HEK293 (cell line): ENCODE measurements around the gene B4GALNT4.

Source experiments
- ZFHX2 ChIP-seq: fragments of 450-650 bp; formaldehyde crosslinking; conservative IDR thresholded peaks from 2 replicates; pipeline ENCODE4 v1.5.1; 2016; ENCODE audit warnings: missing biosample characterization, missing genetic modification characterization
- ZNF549 ChIP-seq: fragments of 450-650 bp; IDR thresholded peaks from 2 replicates; pipeline ENCODE4 v1.5.1; 2018; ENCODE audit warnings: missing biosample characterization, missing genetic modification characterization, mild to moderate bottlenecking, inconsistent platforms, moderate library complexity
- TF ChIP-seq, protein P1 (sequence below): fragments of 450-650 bp; formaldehyde crosslinking; IDR thresholded peaks from 2 replicates; pipeline ENCODE4 v1.5.1; 2016; ENCODE audit warnings: missing biosample characterization, missing genetic modification characterization
- TF ChIP-seq, protein P2 (sequence below): fragments of 450-650 bp; formaldehyde crosslinking; IDR thresholded peaks from 2 replicates; pipeline ENCODE4 v1.5.1; 2017; ENCODE audit warnings: missing biosample characterization, missing genetic modification characterization
- TF ChIP-seq, protein P3 (sequence below): IDR thresholded peaks from 2 replicates; pipeline ENCODE4 v1.6.1; 2011; ENCODE audit warnings: mild to moderate bottlenecking, low read depth, low read length, borderline replicate concordance
- TF ChIP-seq, protein P4 (sequence below): fragments of 450-650 bp; formaldehyde crosslinking; IDR thresholded peaks from 2 replicates; pipeline ENCODE4 v1.5.1; 2016; ENCODE audit warnings: missing biosample characterization, missing genetic modification characterization

DNA sequence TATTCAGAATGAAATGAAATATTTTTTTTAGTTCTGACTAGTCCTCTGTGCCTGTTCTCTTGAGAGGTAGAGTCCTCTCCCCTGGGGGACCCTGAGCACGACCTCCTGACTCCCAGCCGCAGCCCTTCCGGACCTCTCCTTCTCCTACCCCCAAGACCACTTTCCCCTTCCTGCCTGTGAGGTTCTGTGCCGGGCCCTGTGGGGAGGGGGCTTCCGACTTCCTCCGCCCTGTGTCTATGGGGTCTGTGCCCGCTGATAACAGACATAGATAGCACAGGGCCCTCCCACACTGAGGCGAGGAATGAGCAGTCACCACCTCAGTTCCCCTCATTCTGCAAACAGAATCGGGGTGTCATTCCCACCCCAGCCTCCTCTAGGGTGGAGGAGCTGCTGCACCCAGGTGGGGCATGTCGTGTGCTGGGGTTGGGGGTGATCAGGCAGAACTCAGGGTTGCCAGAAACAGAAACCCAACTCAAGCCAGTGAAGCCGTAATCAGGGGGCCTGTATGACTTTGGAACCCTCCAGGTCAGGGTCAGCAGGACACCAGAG lies 12.9 kb downstream of the B4GALNT4 start:
- TF ChIP-seq, protein P1, sequence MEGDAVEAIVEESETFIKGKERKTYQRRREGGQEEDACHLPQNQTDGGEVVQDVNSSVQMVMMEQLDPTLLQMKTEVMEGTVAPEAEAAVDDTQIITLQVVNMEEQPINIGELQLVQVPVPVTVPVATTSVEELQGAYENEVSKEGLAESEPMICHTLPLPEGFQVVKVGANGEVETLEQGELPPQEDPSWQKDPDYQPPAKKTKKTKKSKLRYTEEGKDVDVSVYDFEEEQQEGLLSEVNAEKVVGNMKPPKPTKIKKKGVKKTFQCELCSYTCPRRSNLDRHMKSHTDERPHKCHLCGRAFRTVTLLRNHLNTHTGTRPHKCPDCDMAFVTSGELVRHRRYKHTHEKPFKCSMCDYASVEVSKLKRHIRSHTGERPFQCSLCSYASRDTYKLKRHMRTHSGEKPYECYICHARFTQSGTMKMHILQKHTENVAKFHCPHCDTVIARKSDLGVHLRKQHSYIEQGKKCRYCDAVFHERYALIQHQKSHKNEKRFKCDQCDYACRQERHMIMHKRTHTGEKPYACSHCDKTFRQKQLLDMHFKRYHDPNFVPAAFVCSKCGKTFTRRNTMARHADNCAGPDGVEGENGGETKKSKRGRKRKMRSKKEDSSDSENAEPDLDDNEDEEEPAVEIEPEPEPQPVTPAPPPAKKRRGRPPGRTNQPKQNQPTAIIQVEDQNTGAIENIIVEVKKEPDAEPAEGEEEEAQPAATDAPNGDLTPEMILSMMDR, result no peak
- TF ChIP-seq, protein P2, sequence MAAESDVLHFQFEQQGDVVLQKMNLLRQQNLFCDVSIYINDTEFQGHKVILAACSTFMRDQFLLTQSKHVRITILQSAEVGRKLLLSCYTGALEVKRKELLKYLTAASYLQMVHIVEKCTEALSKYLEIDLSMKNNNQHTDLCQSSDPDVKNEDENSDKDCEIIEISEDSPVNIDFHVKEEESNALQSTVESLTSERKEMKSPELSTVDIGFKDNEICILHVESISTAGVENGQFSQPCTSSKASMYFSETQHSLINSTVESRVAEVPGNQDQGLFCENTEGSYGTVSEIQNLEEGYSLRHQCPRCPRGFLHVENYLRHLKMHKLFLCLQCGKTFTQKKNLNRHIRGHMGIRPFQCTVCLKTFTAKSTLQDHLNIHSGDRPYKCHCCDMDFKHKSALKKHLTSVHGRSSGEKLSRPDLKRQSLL (tag by site-specific recombination), result no peak
- TF ChIP-seq, protein P3, sequence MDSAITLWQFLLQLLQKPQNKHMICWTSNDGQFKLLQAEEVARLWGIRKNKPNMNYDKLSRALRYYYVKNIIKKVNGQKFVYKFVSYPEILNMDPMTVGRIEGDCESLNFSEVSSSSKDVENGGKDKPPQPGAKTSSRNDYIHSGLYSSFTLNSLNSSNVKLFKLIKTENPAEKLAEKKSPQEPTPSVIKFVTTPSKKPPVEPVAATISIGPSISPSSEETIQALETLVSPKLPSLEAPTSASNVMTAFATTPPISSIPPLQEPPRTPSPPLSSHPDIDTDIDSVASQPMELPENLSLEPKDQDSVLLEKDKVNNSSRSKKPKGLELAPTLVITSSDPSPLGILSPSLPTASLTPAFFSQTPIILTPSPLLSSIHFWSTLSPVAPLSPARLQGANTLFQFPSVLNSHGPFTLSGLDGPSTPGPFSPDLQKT, result no peak
- TF ChIP-seq, protein P4, sequence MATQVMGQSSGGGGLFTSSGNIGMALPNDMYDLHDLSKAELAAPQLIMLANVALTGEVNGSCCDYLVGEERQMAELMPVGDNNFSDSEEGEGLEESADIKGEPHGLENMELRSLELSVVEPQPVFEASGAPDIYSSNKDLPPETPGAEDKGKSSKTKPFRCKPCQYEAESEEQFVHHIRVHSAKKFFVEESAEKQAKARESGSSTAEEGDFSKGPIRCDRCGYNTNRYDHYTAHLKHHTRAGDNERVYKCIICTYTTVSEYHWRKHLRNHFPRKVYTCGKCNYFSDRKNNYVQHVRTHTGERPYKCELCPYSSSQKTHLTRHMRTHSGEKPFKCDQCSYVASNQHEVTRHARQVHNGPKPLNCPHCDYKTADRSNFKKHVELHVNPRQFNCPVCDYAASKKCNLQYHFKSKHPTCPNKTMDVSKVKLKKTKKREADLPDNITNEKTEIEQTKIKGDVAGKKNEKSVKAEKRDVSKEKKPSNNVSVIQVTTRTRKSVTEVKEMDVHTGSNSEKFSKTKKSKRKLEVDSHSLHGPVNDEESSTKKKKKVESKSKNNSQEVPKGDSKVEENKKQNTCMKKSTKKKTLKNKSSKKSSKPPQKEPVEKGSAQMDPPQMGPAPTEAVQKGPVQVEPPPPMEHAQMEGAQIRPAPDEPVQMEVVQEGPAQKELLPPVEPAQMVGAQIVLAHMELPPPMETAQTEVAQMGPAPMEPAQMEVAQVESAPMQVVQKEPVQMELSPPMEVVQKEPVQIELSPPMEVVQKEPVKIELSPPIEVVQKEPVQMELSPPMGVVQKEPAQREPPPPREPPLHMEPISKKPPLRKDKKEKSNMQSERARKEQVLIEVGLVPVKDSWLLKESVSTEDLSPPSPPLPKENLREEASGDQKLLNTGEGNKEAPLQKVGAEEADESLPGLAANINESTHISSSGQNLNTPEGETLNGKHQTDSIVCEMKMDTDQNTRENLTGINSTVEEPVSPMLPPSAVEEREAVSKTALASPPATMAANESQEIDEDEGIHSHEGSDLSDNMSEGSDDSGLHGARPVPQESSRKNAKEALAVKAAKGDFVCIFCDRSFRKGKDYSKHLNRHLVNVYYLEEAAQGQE (tag by site-specific recombination), result no peak
- TF ChIP-seq ZNF549 (tag by site-specific recombination), result no peak
- no peak for TF ChIP-seq ZFHX2 (tag by site-specific recombination)
